Naive B cell (primary cell): ENCODE data around the gene SPINDOC. TPM values are rescaled to one million over a fixed set of nuclear protein-coding genes. Genes with fewer than 3 reads are reported as not detected.
A peak's percentile ranks its signal among the peaks of the same experiment; 100 is the strongest.
"Not testable (repeated sequence)": the region's sequence is repeated elsewhere in the genome, so short reads cannot be mapped to it uniquely, and the experiment has no call there.

Experiments
- ATAC-seq, 2 donors: fragments of 150-1000 bp; cut with Tn5 transposase; 2 replicates each; pipeline ENCODE4 v1.10.0; 2021; ENCODE audit warnings: low read depth in 2 of 2, mild to moderate bottlenecking in 2 of 2, moderate library complexity in 2 of 2
- DNase-seq: peaks from one replicate; pipeline ENCODE4 v3.0.0; 2022
- H3K27ac Mint-ChIP-seq, 6 donors: one replicate each; pipeline ENCODE4 v1.8.0; 2020 to 2022; ENCODE audit warnings: mild to moderate bottlenecking in 6 of 6, mixed read lengths in 6 of 6, moderate library complexity in 5 of 6, inconsistent platforms in 2 of 6
- H3K27me3 Mint-ChIP-seq, 3 donors: one replicate each; pipeline ENCODE4 v1.8.0; 2021 to 2022; ENCODE audit warnings: mixed read lengths in 3 of 3, mild to moderate bottlenecking in 1 of 3
- H3K36me3 Mint-ChIP-seq, 2 donors: one replicate each; pipeline ENCODE4 v1.8.0; 2020 to 2022; ENCODE audit warnings: mixed read lengths in 2 of 2, inconsistent platforms in 1 of 2, mild to moderate bottlenecking in 1 of 2
- H3K4me1 Mint-ChIP-seq, 3 donors: one replicate each; pipeline ENCODE4 v1.8.0; 2020 to 2022; ENCODE audit warnings: mixed read lengths in 3 of 3, inconsistent platforms in 1 of 3, mild to moderate bottlenecking in 1 of 3, moderate library complexity in 1 of 3
- H3K4me3 Mint-ChIP-seq, 8 donors: one replicate each; pipeline ENCODE4 v1.8.0; 2020 to 2022; ENCODE audit warnings: mild to moderate bottlenecking in 8 of 8, mixed read lengths in 8 of 8, moderate library complexity in 8 of 8, inconsistent platforms in 2 of 8
- H3K9me3 Mint-ChIP-seq, 7 donors: one replicate each; pipeline ENCODE4 v1.8.0; 2020 to 2022; ENCODE audit warnings: mixed read lengths in 7 of 7, mild to moderate bottlenecking in 5 of 7, inconsistent platforms in 2 of 7, moderate library complexity in 1 of 7
- polyA plus RNA-seq, 6 donors: library from polyadenylated mRNA; unstranded; fragments of 300-500 nt; fragmentation: Illumina TruSeq; gene quantifications; one replicate each; pipeline ENCODE4 v1.2.3, GENCODE V29; 2021; ENCODE audit warnings: low read depth in 6 of 6

The SPINDOC gene
- polyA plus RNA-seq, 6 donors from 2014 or later: 0.24 to 0.78 (median 0.60) TPM

- H3K27me3 Mint-ChIP-seq: peaks cover 8 to 24% (median 14%) of the 10 kb centered on the region in 3 donors
- no peaks in the 10 kb centered on the region for H3K9me3 Mint-ChIP-seq
- DNase-seq (no peak), ATAC-seq (no peak)
- no peaks in the 10 kb centered on the region for H3K36me3 Mint-ChIP-seq
- H3K4me1 Mint-ChIP-seq: peaks cover 16 to 24% (median 20%) of the 10 kb centered on the region in 3 donors
- H3K27ac Mint-ChIP-seq: peak overlapping the region in 1 of 6 donors; percentile 49
- H3K4me3 Mint-ChIP-seq: peak overlapping the region; percentile 64 to 91 (median 82)
Observed at GRCh38 chr11:63769714-63770455, 43.4 kb upstream of the SPINDOC start.

DNA sequence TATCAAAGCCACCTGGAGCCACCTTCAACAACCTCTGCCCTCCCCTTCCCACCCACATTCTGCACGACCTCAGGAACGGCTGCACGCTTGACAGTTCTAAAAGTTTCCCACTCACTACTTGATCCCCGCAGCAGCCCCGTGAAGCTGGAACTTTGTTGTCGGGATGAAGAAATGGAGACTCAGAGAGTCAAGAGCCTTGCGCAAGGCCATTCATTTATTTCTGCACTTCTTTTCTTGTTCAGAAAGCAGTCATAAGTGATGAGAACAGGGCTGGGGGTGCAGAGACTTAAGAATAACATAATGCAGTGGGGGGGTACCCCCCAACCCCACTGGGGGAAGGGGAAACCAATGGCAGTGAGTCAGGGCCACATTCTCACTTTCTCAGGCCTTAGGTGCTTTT, 42.5 kb upstream of the SPINDOC start:
- peaks cover 13 to 24% (median 14%) of the 10 kb centered on the region in 3 donors for H3K27me3 Mint-ChIP-seq
- peaks cover 12 to 24% (median 17%) of the 10 kb centered on the region in 3 donors for H3K4me1 Mint-ChIP-seq
- no peaks in the 10 kb centered on the region for H3K36me3 Mint-ChIP-seq
- no peak for ATAC-seq
- H3K4me3 Mint-ChIP-seq: peak overlapping the region in 2 of 8 donors; percentile 54 to 86
- no peak for DNase-seq
- H3K27ac Mint-ChIP-seq: no peak overlapping the region
- H3K9me3 Mint-ChIP-seq: no peaks in the 10 kb centered on the region

- not testable (repeated sequence) for ATAC-seq, H3K27ac Mint-ChIP-seq, H3K36me3 Mint-ChIP-seq, DNase-seq, H3K9me3 Mint-ChIP-seq
- Mint-ChIP-seq H3K4me1 (peaks cover 8 to 15% (median 15%) of the 10 kb centered on the region in 3 donors), H3K27me3 (peaks cover 13 to 28% (median 14%) of the 10 kb centered on the region in 3 donors), H3K4me3 (peak overlapping the region in 2 of 8 donors; percentile 31 to 86)
Observed at GRCh38 chr11:63771741-63772318, 41.4 kb upstream of the SPINDOC start.

DNA sequence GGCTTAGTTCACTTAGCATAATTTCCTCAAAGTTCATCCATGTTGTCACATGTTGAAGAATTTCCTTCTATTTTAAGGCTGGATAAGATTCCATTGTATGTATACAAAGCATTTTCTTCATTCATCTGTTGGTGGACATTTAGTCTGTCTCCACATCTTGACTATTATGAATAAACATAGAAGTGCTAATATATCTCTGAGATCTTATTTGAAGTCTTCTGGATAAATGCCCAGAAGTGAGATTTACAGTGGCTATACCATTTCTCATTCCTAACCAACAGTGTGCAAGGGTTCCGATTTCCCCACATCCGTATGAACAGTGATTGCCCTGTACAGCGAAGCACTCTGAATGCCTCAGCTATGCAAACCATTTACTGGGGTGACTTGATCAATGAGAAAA, 38.1 kb upstream of the SPINDOC start:
- Mint-ChIP-seq H3K27me3 (peaks cover 13 to 32% (median 23%) of the 10 kb centered on the region in 3 donors), H3K4me3 (no peak overlapping the region), H3K36me3 (no peaks in the 10 kb centered on the region)

DNA sequence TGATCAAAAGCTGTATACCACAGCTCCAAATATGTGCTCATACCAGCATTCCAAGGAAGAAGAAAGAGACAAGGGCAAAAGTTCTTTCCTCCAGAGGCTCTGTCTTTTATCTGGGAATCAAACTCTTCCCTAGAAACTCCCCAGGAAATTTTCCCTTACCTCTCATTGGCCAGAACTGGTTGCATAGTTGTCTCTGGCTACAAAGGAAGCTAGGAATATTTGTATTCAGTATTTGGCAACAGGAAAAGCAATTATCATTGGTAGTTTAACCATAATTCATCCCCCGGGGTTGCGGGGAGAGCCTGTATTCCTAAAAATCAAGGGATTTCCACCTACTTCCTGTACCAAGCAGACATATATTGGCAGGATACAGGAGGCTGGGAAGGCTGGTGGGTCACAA, 34.2 kb upstream of the SPINDOC start:
- Mint-ChIP-seq H3K27ac (no peak overlapping the region), H3K36me3 (no peaks in the 10 kb centered on the region), H3K4me1 (no peaks in the 10 kb centered on the region), H3K27me3 (peaks cover 5 to 10% (median 9%) of the 10 kb centered on the region in 3 donors), H3K4me3 (no peak overlapping the region), H3K9me3 (no peaks in the 10 kb centered on the region)
- ATAC-seq (no peak), DNase-seq (no peak)

More for the DNA sequence above, 38.1 kb upstream of the SPINDOC start:
- peaks cover 0 to 3% (median 1%) of the 10 kb centered on the region in 3 donors for H3K4me1 Mint-ChIP-seq
- ATAC-seq (no peak), DNase-seq (no peak)
- H3K27ac Mint-ChIP-seq: no peak overlapping the region
- no peaks in the 10 kb centered on the region for H3K9me3 Mint-ChIP-seq

DNA sequence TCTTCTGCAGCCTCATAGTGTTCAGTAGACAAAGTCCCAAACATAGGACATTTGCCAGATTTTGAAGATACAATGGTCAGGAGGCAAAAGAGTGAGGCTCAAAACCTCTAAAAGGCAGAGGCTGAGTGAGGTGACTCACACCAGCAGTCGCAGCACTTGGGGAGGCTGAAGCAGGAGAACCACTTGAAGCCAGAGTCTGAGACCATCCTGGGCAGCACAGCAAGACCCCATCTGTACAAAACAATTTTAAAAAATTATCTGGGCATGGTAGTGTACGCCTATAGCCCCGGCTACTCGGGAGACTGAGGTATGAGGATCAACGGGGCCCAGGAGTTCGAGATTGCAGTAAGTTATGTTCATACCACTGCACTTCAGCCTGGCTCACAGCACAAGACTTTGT, 30.5 kb upstream of the SPINDOC start:
- no peaks in the 10 kb centered on the region for H3K9me3 Mint-ChIP-seq
- H3K27me3 Mint-ChIP-seq: peaks cover 0 to 9% (median 3%) of the 10 kb centered on the region in 3 donors
- DNase-seq (no peak), ATAC-seq (no peak)
- H3K36me3 Mint-ChIP-seq: no peaks in the 10 kb centered on the region
- H3K27ac Mint-ChIP-seq: peak overlapping the region in 1 of 6 donors; percentile 54
- no peak overlapping the region for H3K4me3 Mint-ChIP-seq
- peaks cover 0 to 5% (median 0%) of the 10 kb centered on the region in 3 donors for H3K4me1 Mint-ChIP-seq

GRCh38 chr11:63783925-63784592, 29.2 kb upstream of the SPINDOC start:
- no peak for ATAC-seq
- no peaks in the 10 kb centered on the region for H3K9me3 Mint-ChIP-seq
- no peak overlapping the region for H3K27ac Mint-ChIP-seq
- no peaks in the 10 kb centered on the region for H3K36me3 Mint-ChIP-seq
- H3K27me3 Mint-ChIP-seq: no peaks in the 10 kb centered on the region
- H3K4me3 Mint-ChIP-seq: no peak overlapping the region
- peaks cover 0 to 5% (median 0%) of the 10 kb centered on the region in 3 donors for H3K4me1 Mint-ChIP-seq
- DNase-seq: no peak

GRCh38 chr11:63785823-63786222, 27.4 kb upstream of the SPINDOC start:
- ATAC-seq: no peak
- H3K36me3 Mint-ChIP-seq: no peaks in the 10 kb centered on the region
- peak overlapping the region in 1 of 6 donors; percentile 82 for H3K27ac Mint-ChIP-seq
- no peak overlapping the region for H3K4me3 Mint-ChIP-seq
- no peaks in the 10 kb centered on the region for H3K27me3 Mint-ChIP-seq
- no peak for DNase-seq
- H3K4me1 Mint-ChIP-seq: peaks cover 0 to 5% (median 5%) of the 10 kb centered on the region in 3 donors
- H3K9me3 Mint-ChIP-seq: peaks cover 0 to 5% (median under 1%) of the 10 kb centered on the region in 7 donors

GRCh38 chr11:63791495-63792167, 21.6 kb upstream of the SPINDOC start:
- Mint-ChIP-seq H3K9me3 (peaks cover 6 to 21% (median 17%) of the 10 kb centered on the region in 7 donors), H3K4me1 (peaks cover 0 to 9% (median 0%) of the 10 kb centered on the region in 3 donors), H3K27ac (no peak overlapping the region), H3K36me3 (peaks cover 0 to 7% of the 10 kb centered on the region in 2 donors), H3K4me3 (no peak overlapping the region), H3K27me3 (peaks cover 0 to 6% (median 3%) of the 10 kb centered on the region in 3 donors)
- ATAC-seq (no peak), DNase-seq (no peak)

GRCh38 chr11:63793161-63793560, 20.1 kb upstream of the SPINDOC start:
- Mint-ChIP-seq H3K4me3 (no peak overlapping the region), H3K9me3 (peaks cover 6 to 21% (median 17%) of the 10 kb centered on the region in 7 donors), H3K4me1 (peaks cover 0 to 9% (median 0%) of the 10 kb centered on the region in 3 donors), H3K27ac (no peak overlapping the region), H3K36me3 (peaks cover 0 to 7% of the 10 kb centered on the region in 2 donors), H3K27me3 (peaks cover 2 to 9% (median 7%) of the 10 kb centered on the region in 3 donors)
- DNase-seq (no peak), ATAC-seq (no peak)

DNA sequence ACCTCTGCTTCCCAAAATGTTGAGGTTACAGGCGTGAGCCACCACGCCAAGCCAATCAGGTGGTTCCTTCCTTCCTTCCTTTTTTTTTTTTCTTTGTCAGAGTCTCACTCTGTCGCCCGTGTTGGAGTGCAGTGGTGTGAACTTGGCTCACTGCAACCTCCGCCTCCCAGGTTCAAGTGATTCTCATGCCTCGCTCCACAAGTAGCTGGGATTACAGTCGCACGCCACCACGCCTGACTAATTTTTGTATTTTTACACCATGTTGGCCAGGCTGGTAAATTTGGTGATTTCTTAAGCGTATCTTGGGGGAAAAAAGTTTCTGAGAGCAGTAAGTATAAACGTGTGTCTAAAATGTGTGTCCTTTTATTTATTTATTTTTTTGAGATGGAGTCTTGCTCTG, 18.2 kb upstream of the SPINDOC start:
- DNase-seq: no peak
- H3K27me3 Mint-ChIP-seq: peaks cover 7 to 13% (median 7%) of the 10 kb centered on the region in 3 donors
- H3K36me3 Mint-ChIP-seq: peaks cover 0 to 7% of the 10 kb centered on the region in 2 donors
- no peak for ATAC-seq
- H3K27ac Mint-ChIP-seq: no peak overlapping the region
- no peak overlapping the region for H3K4me3 Mint-ChIP-seq
- peaks cover 6 to 21% (median 17%) of the 10 kb centered on the region in 7 donors for H3K9me3 Mint-ChIP-seq
- peaks cover 0 to 9% (median 0%) of the 10 kb centered on the region in 3 donors for H3K4me1 Mint-ChIP-seq

GRCh38 chr11:63800921-63801320, 12.3 kb upstream of the SPINDOC start:
- DNase-seq: no peak
- Mint-ChIP-seq H3K27ac (no peak overlapping the region), H3K4me1 (no peaks in the 10 kb centered on the region)

More at GRCh38 chr11:63800921-63801320, 12.3 kb upstream of the SPINDOC start:
- H3K4me3 Mint-ChIP-seq: peak overlapping the region in 1 of 8 donors; percentile 31
- peaks cover 8 to 23% (median 16%) of the 10 kb centered on the region in 3 donors for H3K27me3 Mint-ChIP-seq
- no peaks in the 10 kb centered on the region for H3K9me3 Mint-ChIP-seq
- no peaks in the 10 kb centered on the region for H3K36me3 Mint-ChIP-seq
- no peak for ATAC-seq
